Astrocyte (in vitro differentiated cells and primary cell): ENCODE results near the gene C19orf38. TPM values are rescaled to one million over a fixed set of nuclear protein-coding genes. Genes with fewer than 3 reads are reported as not detected.

ENCODE experiments used
- DNase-seq: peaks from one replicate; pipeline ENCODE4 v3.0.0-alpha.2; 2010; ENCODE audit warnings: low read depth
- FAIRE-seq: peaks from 2 replicates; lab custom pipeline; 2011; peaks lifted over from hg19 to GRCh38; lab: Jason Lieb, UNC
- H2AFZ ChIP-seq: 2 replicates; pipeline ENCODE4 v1.6.0; 2012; ENCODE audit warnings: low read depth, low read length, inconsistent platforms
- H3K27ac ChIP-seq: 2 replicates; pipeline ENCODE4 v1.5.1; 2011; ENCODE audit warnings: low read depth, low read length, inconsistent platforms
- H3K27me3 ChIP-seq: 2 replicates; pipeline ENCODE4 v1.6.0; 2011; ENCODE audit warnings: low read length, inconsistent platforms; ENCODE audit not compliant: insufficient read depth
- H3K36me3 ChIP-seq: 2 replicates; pipeline ENCODE4 v1.5.1; 2011; ENCODE audit warnings: low read length, inconsistent platforms; ENCODE audit not compliant: insufficient read depth
- H3K4me1 ChIP-seq: 2 replicates; pipeline ENCODE4 v1.5.1; 2011; ENCODE audit warnings: low read length, inconsistent platforms; ENCODE audit not compliant: insufficient read depth
- H3K4me2 ChIP-seq: 2 replicates; pipeline ENCODE4 v1.6.0; 2012; ENCODE audit warnings: low read length, inconsistent platforms
- H3K4me3 ChIP-seq: 2 replicates; pipeline ENCODE4 v1.5.1; 2011; ENCODE audit warnings: low read depth, mild to moderate bottlenecking, low read length, inconsistent platforms; ENCODE audit not compliant: insufficient read depth
- H3K79me2 ChIP-seq: 2 replicates; pipeline ENCODE4 v1.6.0; 2012; ENCODE audit warnings: mild to moderate bottlenecking, low read length, inconsistent platforms; ENCODE audit not compliant: insufficient read depth
- H3K9ac ChIP-seq: 2 replicates; pipeline ENCODE4 v1.6.0; 2012; ENCODE audit warnings: mild to moderate bottlenecking, low read length, inconsistent platforms
- H3K9me3 ChIP-seq: 2 replicates; pipeline ENCODE4 v1.5.1; 2012; ENCODE audit warnings: low read depth, mild to moderate bottlenecking, low read length, inconsistent platforms; ENCODE audit not compliant: insufficient read depth
- H4K20me1 ChIP-seq: 2 replicates; pipeline ENCODE4 v1.6.0; 2012; ENCODE audit warnings: low read length, inconsistent platforms; ENCODE audit not compliant: insufficient read depth
- H3K27ac Mint-ChIP-seq: one replicate; pipeline ENCODE4 v1.8.0; 2021; ENCODE audit warnings: mild to moderate bottlenecking, mixed read lengths; ENCODE audit not compliant: unreplicated experiment
- H3K27me3 Mint-ChIP-seq: one replicate; pipeline ENCODE4 v1.8.0; 2021; ENCODE audit warnings: low read depth, mixed read lengths; ENCODE audit not compliant: unreplicated experiment
- H3K36me3 Mint-ChIP-seq: one replicate; pipeline ENCODE4 v1.8.0; 2021; ENCODE audit warnings: low read depth, mixed read lengths; ENCODE audit not compliant: unreplicated experiment
- H3K4me1 Mint-ChIP-seq: one replicate; pipeline ENCODE4 v1.8.0; 2021; ENCODE audit warnings: low read depth, mixed read lengths; ENCODE audit not compliant: unreplicated experiment
- H3K4me3 Mint-ChIP-seq: one replicate; pipeline ENCODE4 v1.8.0; 2021; ENCODE audit warnings: mild to moderate bottlenecking, moderate library complexity, mixed read lengths; ENCODE audit not compliant: unreplicated experiment
- H3K9me3 Mint-ChIP-seq: one replicate; pipeline ENCODE4 v1.8.0; 2021; ENCODE audit warnings: mild to moderate bottlenecking, mixed read lengths; ENCODE audit not compliant: unreplicated experiment
- CTCF ChIP-seq: IDR thresholded peaks from 2 replicates; pipeline ENCODE4 v1.5.1; 2011; ENCODE audit warnings: low read depth, mild to moderate bottlenecking, inconsistent platforms, low read length, moderate library complexity; ENCODE audit not compliant: insufficient read depth
- EZH2 ChIP-seq: IDR thresholded peaks from 2 replicates; pipeline ENCODE4 v1.6.1; 2012; ENCODE audit warnings: mild to moderate bottlenecking, low read length, inconsistent platforms; ENCODE audit not compliant: insufficient read depth
- total RNA-seq: library from RNA; stranded (reverse); gene quantifications from 2 replicates; pipeline ENCODE4 v1.2.1, GENCODE V29; 2021

The C19orf38 gene
- total RNA-seq, 1 donor from 2014 or later, result 0.23 TPM

DNA sequence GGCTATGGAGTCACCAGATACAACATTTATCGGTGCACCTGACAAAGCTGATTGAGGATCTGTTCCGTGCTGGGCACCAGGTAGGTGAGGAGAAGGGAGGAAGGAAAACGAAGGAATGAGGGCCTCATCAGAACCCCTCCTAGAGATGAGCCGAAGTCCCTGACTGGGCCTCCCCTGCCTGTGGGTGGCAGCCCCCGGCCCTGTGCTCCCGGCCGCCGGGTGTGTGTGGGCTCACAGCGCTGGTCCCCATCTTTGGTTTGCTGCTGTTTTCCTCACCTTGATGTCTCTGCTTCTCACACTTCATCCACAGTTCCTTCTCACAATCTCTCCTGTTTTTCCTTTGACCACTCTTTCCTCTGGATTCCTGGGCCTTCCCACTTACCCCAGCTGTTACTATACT, 45.0 kb upstream of the C19orf38 start:
- H3K4me1 ChIP-seq, result no peaks in the 10 kb centered on the region
- H3K36me3 ChIP-seq, result peaks cover 16% of the 10 kb centered on the region
- no peaks in the 10 kb centered on the region for H3K79me2 ChIP-seq
- H3K27me3 Mint-ChIP-seq, result no peaks in the 10 kb centered on the region
- H4K20me1 ChIP-seq, result no peaks in the 10 kb centered on the region
- no peak overlapping the region for H3K9ac ChIP-seq
- H3K4me2 ChIP-seq, result no peak overlapping the region
- H3K4me3 Mint-ChIP-seq, result no peak overlapping the region
- no peak overlapping the region for H3K4me3 ChIP-seq
- FAIRE-seq (no peak), DNase-seq (no peak)
- peaks cover 23% of the 10 kb centered on the region for H3K36me3 Mint-ChIP-seq
- no peaks in the 10 kb centered on the region for H3K9me3 ChIP-seq
- no peak overlapping the region for H2AFZ ChIP-seq
- no peaks in the 10 kb centered on the region for H3K9me3 Mint-ChIP-seq
- TF ChIP-seq EZH2, result no peak
- no peak for TF ChIP-seq CTCF
- no peaks in the 10 kb centered on the region for H3K4me1 Mint-ChIP-seq
- no peak overlapping the region for H3K27ac ChIP-seq
- H3K27ac Mint-ChIP-seq, result no peak overlapping the region
- H3K27me3 ChIP-seq, result no peaks in the 10 kb centered on the region

GRCh38 chr19:10805065-10805757, 43.0 kb upstream of the C19orf38 start:
- Histone ChIP-seq H3K9me3 (no peaks in the 10 kb centered on the region), H3K27me3 (no peaks in the 10 kb centered on the region), H3K4me2 (no peak overlapping the region), H3K4me3 (no peak overlapping the region), H3K36me3 (peaks cover 15% of the 10 kb centered on the region), H3K79me2 (no peaks in the 10 kb centered on the region), H4K20me1 (no peaks in the 10 kb centered on the region), H2AFZ (no peak overlapping the region), H3K4me1 (peaks cover 13% of the 10 kb centered on the region), H3K27ac (no peak overlapping the region), H3K9ac (no peak overlapping the region)
- no peak overlapping the region for H3K4me3 Mint-ChIP-seq
- H3K27me3 Mint-ChIP-seq, result no peaks in the 10 kb centered on the region
- no peak for TF ChIP-seq CTCF
- TF ChIP-seq EZH2, result no peak
- no peak for DNase-seq
- H3K9me3 Mint-ChIP-seq, result no peaks in the 10 kb centered on the region
- H3K36me3 Mint-ChIP-seq, result peaks cover 32% of the 10 kb centered on the region
- peaks cover 7% of the 10 kb centered on the region for H3K4me1 Mint-ChIP-seq
- no peak for FAIRE-seq
- no peak overlapping the region for H3K27ac Mint-ChIP-seq

- H3K36me3 ChIP-seq, result peaks cover 15% of the 10 kb centered on the region
- Mint-ChIP-seq H3K36me3 (peaks cover 31% of the 10 kb centered on the region), H3K4me3 (no peak overlapping the region), H3K27ac (no peak overlapping the region), H3K27me3 (no peaks in the 10 kb centered on the region), H3K9me3 (no peaks in the 10 kb centered on the region), H3K4me1 (peaks cover 7% of the 10 kb centered on the region)
- H3K4me1 ChIP-seq, result peaks cover 13% of the 10 kb centered on the region
- H3K9me3 ChIP-seq, result no peaks in the 10 kb centered on the region
- H3K79me2 ChIP-seq, result no peaks in the 10 kb centered on the region
- no peaks in the 10 kb centered on the region for H3K27me3 ChIP-seq
- H3K9ac ChIP-seq, result no peak overlapping the region
- DNase-seq (no peak), FAIRE-seq (no peak)
- TF ChIP-seq CTCF (no peak), EZH2 (no peak)
- H2AFZ ChIP-seq, result no peak overlapping the region
- no peak overlapping the region for H3K4me2 ChIP-seq
- no peak overlapping the region for H3K27ac ChIP-seq
- H3K4me3 ChIP-seq, result no peak overlapping the region
- no peaks in the 10 kb centered on the region for H4K20me1 ChIP-seq
These were observed 42.4 kb upstream of the C19orf38 start for GRCh38 chr19:10805758-10806247.
